SK-N-SH treated with all-trans-retinoic acid at 6 μM for 48 hours (cell line): ENCODE data around the gene MICB.

Experiments
- ARNTL ChIP-seq: fragments of 450-650 bp; formaldehyde crosslinking; IDR thresholded peaks from 2 replicates; pipeline ENCODE4 v1.5.0; 2020; ENCODE audit warnings: low read depth, mild to moderate bottlenecking, moderate library complexity, borderline replicate concordance
- BACH2 ChIP-seq: fragments of 250-450 bp; sonication (Bioruptor Pico); IDR thresholded peaks from 2 replicates; pipeline ENCODE4 v1.9.0; 2021; ENCODE audit warnings: mild to moderate bottlenecking, borderline replicate concordance
- CREB5 ChIP-seq: fragments of 250-450 bp; sonication (Bioruptor Pico); IDR thresholded peaks from 2 replicates; pipeline ENCODE4 v1.5.1; 2020; ENCODE audit warnings: low read depth, mild to moderate bottlenecking, moderate library complexity
- CSDC2 ChIP-seq: fragments of 250-450 bp; sonication (Bioruptor Pico); IDR thresholded peaks from 2 replicates; pipeline ENCODE4 v1.5.0; 2020; ENCODE audit warnings: mild to moderate bottlenecking, moderate library complexity
- ESRRG ChIP-seq: fragments of 250-450 bp; sonication (Bioruptor Pico); IDR thresholded peaks from 2 replicates; pipeline ENCODE4 v1.6.1; 2021; ENCODE audit warnings: mild to moderate bottlenecking
- GLIS3 ChIP-seq: fragments of 250-450 bp; sonication (Bioruptor Pico); IDR thresholded peaks from 2 replicates; pipeline ENCODE4 v1.5.0; 2020; ENCODE audit warnings: mild to moderate bottlenecking, moderate library complexity
- PPARA ChIP-seq: fragments of 250-450 bp; sonication (Bioruptor Pico); IDR thresholded peaks from 2 replicates; pipeline ENCODE4 v1.5.0; 2020; ENCODE audit warnings: mild to moderate bottlenecking, borderline replicate concordance
- RARB ChIP-seq: fragments of 250-450 bp; sonication (Bioruptor Pico); IDR thresholded peaks from 2 replicates; pipeline ENCODE4 v1.8.0; 2021; ENCODE audit warnings: mild to moderate bottlenecking, moderate library complexity
- SNAI2 ChIP-seq: fragments of 250-450 bp; sonication (Bioruptor Pico); IDR thresholded peaks from 2 replicates; pipeline ENCODE4 v1.5.0; 2020; ENCODE audit warnings: mild to moderate bottlenecking, moderate library complexity
- TCF4 ChIP-seq: fragments of 250-450 bp; sonication (Bioruptor Pico); IDR thresholded peaks from 2 replicates; pipeline ENCODE4 v1.8.0; 2021; ENCODE audit warnings: mild to moderate bottlenecking, moderate library complexity, borderline replicate concordance
- ZFP3 ChIP-seq: fragments of 250-450 bp; sonication (Bioruptor Pico); IDR thresholded peaks from 2 replicates; pipeline ENCODE4 v1.5.0; 2020; ENCODE audit warnings: mild to moderate bottlenecking, moderate library complexity
- ZNF8 ChIP-seq: fragments of 450-650 bp; formaldehyde crosslinking; IDR thresholded peaks from 2 replicates; pipeline ENCODE4 v1.5.0; 2020; ENCODE audit warnings: mild to moderate bottlenecking, moderate library complexity

GRCh38 chr6:31528821-31529328 lies 30.9 kb downstream of the MICB start, which contains the start of gene MCCD1:
- TF ChIP-seq ESRRG (CRISPR knock-in tag): no peak
- TF ChIP-seq ZFP3 (CRISPR knock-in tag): no peak
- TF ChIP-seq CREB5 (CRISPR knock-in tag): no peak
- no peak for TF ChIP-seq SNAI2 (CRISPR knock-in tag)
- TF ChIP-seq RARB: no peak
- TF ChIP-seq PPARA (CRISPR knock-in tag): no peak
- TF ChIP-seq CSDC2: no peak
- TF ChIP-seq GLIS3: 0 out of 2 replicates have a peak, but pooled peaks have one; percentile 29
- no peak for TF ChIP-seq ARNTL (CRISPR knock-in tag)
- TF ChIP-seq BACH2: no peak
- no peak for TF ChIP-seq TCF4
- no peak for TF ChIP-seq ZNF8 (CRISPR knock-in tag)
